Mesothelial cell of epicardium (in vitro differentiated cells): ENCODE results near the gene ADSS1. TPM values are rescaled to one million over a fixed set of nuclear protein-coding genes. Genes with fewer than 3 reads are reported as not detected.

Experiments
- DNase-seq, 2 experiments: peaks; one replicate each; pipeline ENCODE4 v3.0.0; 2021; ENCODE audit warnings: low spot score in 2 of 2; ENCODE audit not compliant: unreplicated experiment in 2 of 2
- H3K27ac Mint-ChIP-seq: 2 replicates; pipeline ENCODE4 v1.8.0; 2021; ENCODE audit warnings: mixed read lengths
- H3K27me3 Mint-ChIP-seq: 2 replicates; pipeline ENCODE4 v1.8.0; 2021; ENCODE audit warnings: low read depth, mixed read lengths
- H3K36me3 Mint-ChIP-seq: 2 replicates; pipeline ENCODE4 v1.8.0; 2021; ENCODE audit warnings: mixed read lengths
- H3K4me1 Mint-ChIP-seq: 2 replicates; pipeline ENCODE4 v1.8.0; 2021; ENCODE audit warnings: mixed read lengths
- H3K4me3 Mint-ChIP-seq: 2 replicates; pipeline ENCODE4 v1.8.0; 2021; ENCODE audit warnings: mild to moderate bottlenecking, moderate library complexity, mixed read lengths
- H3K9me3 Mint-ChIP-seq: 2 replicates; pipeline ENCODE4 v1.8.0; 2021; ENCODE audit warnings: mixed read lengths
- CTCF ChIP-seq: fragments of 200-600 bp; sonication (generic); IDR thresholded peaks from one replicate; pipeline ENCODE4 v1.5.0; 2021; ENCODE audit warnings: antibody characterized with exemption; ENCODE audit not compliant: unreplicated experiment
- total RNA-seq: library from RNA; stranded (reverse); gene quantifications from 3 replicates; pipeline ENCODE4 v1.2.1, GENCODE V29; 2021

Gene ADSS1
- total RNA-seq, 1 donor from 2014 or later: 17.1 TPM

GRCh38 chr14:104741108-104741802, 17.2 kb downstream of the ADSS1 start:
- Mint-ChIP-seq H3K27ac (no peak overlapping the region), H3K27me3 (no peaks in the 10 kb centered on the region), H3K4me1 (no peaks in the 10 kb centered on the region), H3K4me3 (no peak overlapping the region), H3K36me3 (peaks cover 6% of the 10 kb centered on the region), H3K9me3 (no peaks in the 10 kb centered on the region)
- TF ChIP-seq CTCF: no peak
- DNase-seq: no peak

- H3K27ac Mint-ChIP-seq: no peak overlapping the region
- H3K9me3 Mint-ChIP-seq: no peaks in the 10 kb centered on the region
- peaks cover 6% of the 10 kb centered on the region for H3K36me3 Mint-ChIP-seq
- no peaks in the 10 kb centered on the region for H3K4me1 Mint-ChIP-seq
- H3K4me3 Mint-ChIP-seq: no peak overlapping the region
- DNase-seq: no peak
- H3K27me3 Mint-ChIP-seq: no peaks in the 10 kb centered on the region
- no peak for TF ChIP-seq CTCF
These were observed 17.8 kb downstream of the ADSS1 start for GRCh38 chr14:104741803-104742251.

GRCh38 chr14:104742586-104743455, 18.8 kb downstream of the ADSS1 start:
- Mint-ChIP-seq H3K4me1 (peaks cover 4% of the 10 kb centered on the region), H3K27ac (no peak overlapping the region), H3K9me3 (no peaks in the 10 kb centered on the region), H3K27me3 (no peaks in the 10 kb centered on the region), H3K4me3 (no peak overlapping the region), H3K36me3 (peaks cover 6% of the 10 kb centered on the region)
- no peak for TF ChIP-seq CTCF
- DNase-seq: no peak

DNA sequence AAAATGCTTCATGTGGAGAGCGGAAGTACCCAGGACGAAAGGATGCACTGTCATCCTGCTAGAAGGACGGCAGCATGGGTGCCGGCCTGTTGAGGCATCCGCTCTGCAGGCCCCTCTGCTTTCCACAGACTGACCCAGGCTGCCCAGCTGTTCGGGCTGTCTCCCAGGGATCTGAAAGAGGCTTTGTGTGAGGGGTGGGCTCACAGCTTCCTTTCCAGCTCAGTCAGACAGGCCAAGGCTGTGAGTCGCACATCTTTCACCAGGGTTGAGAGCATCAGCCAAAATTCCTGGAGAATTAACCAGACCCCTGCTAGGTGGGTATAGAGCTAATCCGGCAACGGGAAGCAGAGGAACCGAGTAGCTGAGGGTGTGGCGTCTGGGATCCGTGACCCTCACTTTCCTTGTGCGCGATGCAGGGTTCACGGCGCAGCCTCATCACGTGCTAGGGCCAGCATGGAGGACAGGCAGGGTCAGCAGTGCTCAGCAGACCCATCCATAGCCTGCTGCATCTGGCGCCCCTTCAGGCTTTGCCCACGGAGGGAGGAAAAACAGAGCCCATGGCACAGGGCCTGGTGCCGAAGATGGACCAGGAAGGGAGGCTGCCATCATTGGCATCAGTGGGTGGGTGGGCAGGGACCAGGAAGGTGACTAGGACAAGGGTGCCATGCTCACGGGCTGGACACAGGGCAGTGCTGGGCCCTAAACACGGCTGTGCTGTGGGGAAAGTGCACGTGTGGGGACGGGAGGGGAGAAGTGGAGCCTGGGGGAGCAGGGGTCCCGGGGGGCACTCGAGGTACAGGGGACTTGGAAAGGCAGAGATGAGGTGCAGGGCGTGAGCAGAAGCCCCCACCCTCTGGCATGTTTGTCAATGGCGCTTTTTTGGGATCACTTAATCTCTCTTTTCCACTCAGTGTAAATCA, 19.7 kb downstream of the ADSS1 start:
- Mint-ChIP-seq H3K27ac (no peak overlapping the region), H3K27me3 (no peaks in the 10 kb centered on the region), H3K4me1 (peaks cover 13% of the 10 kb centered on the region), H3K9me3 (no peaks in the 10 kb centered on the region), H3K36me3 (peaks cover 6% of the 10 kb centered on the region), H3K4me3 (no peak overlapping the region)
- no peak for DNase-seq
- TF ChIP-seq CTCF: no peak

DNA sequence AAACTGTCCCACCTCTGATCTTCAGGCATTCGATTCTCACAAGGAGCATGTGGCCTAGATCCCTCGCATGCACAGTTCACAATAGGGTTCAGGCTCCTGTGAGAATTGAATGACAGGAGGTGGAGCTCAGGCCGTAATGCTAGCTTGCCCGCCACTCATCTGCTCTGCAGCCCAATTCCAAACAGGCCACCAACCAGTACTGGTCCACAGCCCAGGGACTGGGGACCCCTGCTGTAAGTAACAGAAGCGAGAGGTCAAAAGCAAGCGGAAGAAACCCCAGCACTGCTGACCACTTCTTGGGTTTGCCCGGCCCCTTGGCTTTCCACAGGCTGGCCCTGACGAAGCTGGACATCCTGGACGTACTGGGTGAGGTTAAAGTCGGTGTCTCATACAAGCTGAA, 20.5 kb downstream of the ADSS1 start:
- Mint-ChIP-seq H3K9me3 (no peaks in the 10 kb centered on the region), H3K4me3 (no peak overlapping the region), H3K36me3 (peaks cover 6% of the 10 kb centered on the region), H3K27me3 (no peaks in the 10 kb centered on the region), H3K4me1 (peaks cover 19% of the 10 kb centered on the region), H3K27ac (no peak overlapping the region)
- no peak for DNase-seq
- no peak for TF ChIP-seq CTCF
